NK-92 treated with Interleukin-12 subunit alpha and Interleukin-12 subunit beta, amount 100 ng/mL, for 24 hours (cell line): Measurements from ENCODE around the gene RNF5.
A peak's percentile ranks its signal among the peaks of the same experiment; 100 is the strongest.

ENCODE experiments used
- DNase-seq: peaks from one replicate; lab custom pipeline; 2025; lab: John Stamatoyannopoulos, UW

Gene RNF5

GRCh38 chr6:32151863-32152768, 26.1 kb upstream of the RNF5 start, which contains the start of gene PRRT1:
TSS of gene PRRT1 (minus strand) at chr6:32151939. CDS start at chr6:32151827, 112 bp downstream.
- DNase-seq = no peak

DNA sequence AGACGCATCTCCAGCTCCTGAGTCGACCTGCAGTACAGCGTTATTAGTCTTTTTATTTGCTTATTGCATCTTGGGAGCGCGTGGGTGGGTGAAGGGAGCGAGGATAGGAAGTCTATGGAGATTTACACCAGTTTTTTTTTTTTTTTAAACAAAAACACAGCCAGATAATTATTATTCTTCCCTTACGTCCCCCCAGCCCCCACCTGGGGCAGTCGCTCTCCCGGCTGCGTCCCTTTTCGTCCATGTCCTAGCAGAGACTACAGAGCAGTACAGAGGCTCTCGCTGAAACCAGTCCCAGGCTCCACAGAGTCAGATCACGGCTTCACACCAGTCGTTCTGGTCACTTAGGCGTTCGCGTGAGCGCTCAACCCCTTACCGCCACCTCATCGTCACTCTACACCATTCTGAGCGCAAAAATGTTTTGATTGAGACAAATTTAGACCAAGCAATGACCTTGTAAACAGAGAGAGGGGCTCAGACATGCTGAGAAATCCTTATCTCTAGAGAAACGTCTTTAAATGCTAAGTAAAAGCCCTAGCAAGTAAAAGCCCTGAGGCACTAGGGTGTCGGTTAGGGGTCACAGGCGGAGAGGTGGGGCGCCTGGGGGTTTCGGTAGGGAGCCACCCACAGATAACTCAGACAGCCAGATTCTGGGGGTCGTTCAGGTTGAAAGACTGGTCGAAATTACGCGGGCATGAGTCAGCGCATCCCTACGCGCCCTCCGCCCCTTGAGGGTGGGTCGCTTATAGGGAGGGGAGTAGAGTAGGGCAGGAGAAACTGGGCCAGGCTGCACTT, 25.2 kb upstream of the RNF5 start:
- DNase-seq = no peak

GRCh38 chr6:32153564-32154513, 24.4 kb upstream of the RNF5 start, which contains the start of gene PPT2:
TSS of gene PPT2 (plus strand) at chr6:32154141. CDS start at chr6:32154595, 454 bp downstream.
- no peak for DNase-seq

DNA sequence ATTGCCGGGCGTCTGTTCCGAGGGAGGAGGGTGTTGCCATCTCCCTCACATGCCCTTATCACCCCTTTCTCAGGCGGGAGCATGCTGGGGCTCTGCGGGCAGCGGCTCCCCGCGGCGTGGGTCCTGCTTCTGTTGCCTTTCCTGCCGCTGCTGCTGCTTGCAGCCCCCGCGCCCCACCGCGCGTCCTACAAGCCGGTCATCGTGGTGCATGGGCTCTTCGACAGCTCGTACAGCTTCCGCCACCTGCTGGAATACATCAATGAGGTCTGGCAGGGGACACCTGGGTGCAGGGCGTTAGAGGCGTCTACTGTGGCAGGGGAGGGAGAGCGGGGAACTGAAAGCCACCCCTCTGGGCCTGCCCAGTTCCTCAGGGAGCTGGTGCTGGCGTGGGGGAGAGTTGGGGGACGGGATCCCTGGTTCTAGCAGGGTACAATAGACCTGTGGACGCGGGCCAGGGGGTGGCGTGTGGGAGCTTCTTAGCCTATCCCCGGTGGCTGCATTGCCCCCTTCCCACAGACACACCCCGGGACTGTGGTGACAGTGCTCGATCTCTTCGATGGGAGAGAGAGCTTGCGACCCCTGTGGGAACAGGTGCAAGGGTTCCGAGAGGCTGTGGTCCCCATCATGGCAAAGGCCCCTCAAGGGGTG, 23.6 kb upstream of the RNF5 start:
- DNase-seq = peak; percentile 26

DNA sequence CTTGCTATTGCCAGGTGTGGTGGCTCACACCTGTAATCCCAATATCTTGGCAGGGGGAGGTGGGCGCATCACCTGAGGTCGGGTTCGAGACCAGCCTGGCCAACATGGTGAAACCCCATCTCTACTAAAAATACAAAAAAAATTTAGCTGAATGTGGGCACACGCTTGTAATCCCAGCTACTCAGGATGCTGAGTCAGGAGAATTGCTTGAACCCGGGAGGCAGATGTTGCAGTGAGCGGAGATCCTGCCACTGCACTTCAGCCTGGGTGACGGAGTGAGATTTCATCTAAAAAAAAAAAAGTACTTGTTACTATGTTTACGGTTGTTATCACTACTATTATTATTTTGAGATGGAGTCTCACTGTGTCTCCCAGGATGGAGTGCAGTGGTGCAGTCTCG, 21.3 kb upstream of the RNF5 start:
- DNase-seq = no peak

- DNase-seq = no peak
These were observed 20.2 kb upstream of the RNF5 start for GRCh38 chr6:32158052-32158451.

- no peak for DNase-seq
These were observed 14.5 kb upstream of the RNF5 start for GRCh38 chr6:32163559-32164258.

DNA sequence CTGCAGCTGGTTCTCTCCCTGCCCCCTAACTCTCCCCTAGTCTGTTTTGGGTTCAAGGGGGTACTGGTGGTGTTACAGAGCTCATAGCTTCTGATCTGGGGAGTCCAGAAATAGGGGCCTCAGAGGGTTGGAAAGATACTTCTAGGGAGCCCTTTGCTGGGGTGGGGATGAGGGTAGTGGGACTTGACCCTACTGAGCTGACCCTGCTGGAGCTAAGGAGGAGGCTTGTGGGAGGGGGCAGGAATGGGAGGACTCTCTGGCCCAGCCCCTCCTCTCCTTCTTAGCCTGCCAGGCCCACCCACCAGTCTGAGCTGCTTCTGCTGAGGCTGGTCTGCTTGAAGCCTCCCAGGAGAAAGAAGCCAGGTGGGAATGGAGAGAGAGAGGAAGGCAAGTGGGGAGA, 13.9 kb upstream of the RNF5 start, which contains the start of gene EGFL8:
TSS of gene EGFL8 (plus strand) at position 301 of the 400 bp plus-strand sequence. CDS start 1,571 bp downstream, outside the sequence.
- no peak for DNase-seq

GRCh38 chr6:32166411-32167061, 11.7 kb upstream of the RNF5 start:
- DNase-seq = no peak

GRCh38 chr6:32167154-32167760, 10.9 kb upstream of the RNF5 start:
- no peak for DNase-seq

- DNase-seq = no peak
These were observed 10.4 kb upstream of the RNF5 start for GRCh38 chr6:32167761-32168262.

GRCh38 chr6:32168350-32168749, 9.9 kb upstream of the RNF5 start:
- no peak for DNase-seq

GRCh38 chr6:32168807-32169591, 9.2 kb upstream of the RNF5 start:
- no peak for DNase-seq

GRCh38 chr6:32170294-32170693, 7.9 kb upstream of the RNF5 start:
- no peak for DNase-seq

DNA sequence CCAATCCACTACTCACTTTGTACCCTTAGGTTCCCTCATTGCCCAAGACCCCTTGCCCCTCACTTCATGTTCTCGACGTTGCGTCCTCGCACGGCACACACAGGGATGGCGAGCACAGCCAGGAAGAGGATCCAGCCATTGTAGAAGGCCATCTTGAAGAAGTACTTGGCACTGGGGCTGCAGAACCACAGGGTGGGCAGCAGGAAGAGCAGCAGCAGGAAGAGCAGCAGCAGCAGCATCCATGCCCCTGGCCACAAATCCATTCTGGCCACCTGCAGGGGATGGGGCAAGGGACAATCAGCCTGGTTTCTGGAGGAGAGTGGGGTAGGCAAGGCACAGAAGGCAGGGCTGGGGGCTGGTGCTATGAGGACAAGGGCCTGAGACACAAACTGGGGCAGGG, 7.0 kb upstream of the RNF5 start:
- no peak for DNase-seq

GRCh38 chr6:32173051-32173727, 5.0 kb upstream of the RNF5 start:
- no peak for DNase-seq

GRCh38 chr6:32174416-32174815, 3.8 kb upstream of the RNF5 start:
- DNase-seq = no peak

DNA sequence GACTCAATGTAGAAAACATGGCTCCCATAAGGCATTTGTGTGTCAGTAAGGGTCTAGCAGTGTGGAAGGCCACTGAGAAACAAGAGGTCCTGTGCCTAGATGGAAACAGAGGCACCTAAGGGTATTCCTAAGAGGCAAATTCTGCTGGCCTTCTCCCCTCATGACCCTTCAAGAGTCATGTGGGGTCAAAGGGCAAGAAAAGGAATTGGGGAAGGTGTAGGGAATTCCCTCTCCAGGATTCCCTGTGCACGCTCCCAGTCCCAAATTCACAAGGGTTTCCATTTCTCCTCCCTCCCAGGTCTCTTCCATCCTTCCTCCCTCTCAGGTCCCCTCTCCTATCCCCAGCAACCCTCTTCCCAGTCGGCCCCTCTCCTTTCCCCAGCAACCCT, 2.9 kb upstream of the RNF5 start:
- no peak for DNase-seq
